ENCODE results near the gene NTN1. TPM values are rescaled to one million over a fixed set of nuclear protein-coding genes. Genes with fewer than 3 reads are reported as not detected.

NTN1 gene
- total RNA-seq, 5 donors from 2014 or later (not counting 1 experiment from before 2014, with no cell fraction given) = 0.07 to 0.15 (median 0.12) TPM; not detected in 1

GRCh38 chr17:9080983-9081382, 59.7 kb downstream of the NTN1 start:
- Mint-ChIP-seq H3K4me1 (peaks cover 14 to 19% (median 15%) of the 10 kb centered on the region in 3 donors), H3K27me3 (no peaks in the 10 kb centered on the region), H3K9me3 (peaks cover 0 to 5% (median 2%) of the 10 kb centered on the region in 3 donors), H3K4me3 (no peak overlapping the region), H3K36me3 (no peaks in the 10 kb centered on the region), H3K27ac (no peak overlapping the region)
- no peak overlapping the region for H3K27ac ChIP-seq (ENCODE audit: low read length)
- DNase-seq (no peak), ATAC-seq (replicated peaks in 1 of 4) (no peak)
- peaks cover 0 to 5% of the 10 kb centered on the region in 2 experiments for H3K27me3 ChIP-seq (replicated peaks in 1 of 2; ENCODE audit: control insufficient read depth in 2 of 2, extremely low read depth in 1 of 2, insufficient read depth in 2 of 2, low read length in 1 of 2)
- no peaks in the 10 kb centered on the region for H3K36me3 ChIP-seq (ENCODE audit: control insufficient read depth in 2 of 2, extremely low read depth in 1 of 2, insufficient read depth in 1 of 2, low read length in 1 of 2)
- H3K4me1 ChIP-seq (ENCODE audit: control insufficient read depth in 1 of 2, extremely low read depth in 1 of 2, insufficient read depth in 2 of 2, low read length in 2 of 2) = peaks cover 2 to 17% of the 10 kb centered on the region in 2 experiments
- no peak overlapping the region for H3K4me3 ChIP-seq (ENCODE audit: control insufficient read depth in 1 of 2, extremely low read depth in 1 of 2, low read length in 1 of 2)
- ChIA-PET CTCF (no interaction called here), POLR2A (no interaction called here)
- H3K9me3 ChIP-seq = no peaks in the 10 kb centered on the region
- 40% methylated on average over 1 of the region's 3 CpGs for WGBS (ENCODE audit: insufficient coverage)

- ATAC-seq (replicated peaks in 1 of 4) (no peak), DNase-seq (no peak)
- POLR2A ChIA-PET = no interaction called here
- Histone ChIP-seq H3K4me3 (ENCODE audit: control insufficient read depth in 1 of 2, extremely low read depth in 1 of 2, low read length in 1 of 2) (no peak overlapping the region), H3K27ac (ENCODE audit: low read length) (no peak overlapping the region), H3K4me1 (ENCODE audit: control insufficient read depth in 1 of 2, extremely low read depth in 1 of 2, insufficient read depth in 2 of 2, low read length in 2 of 2) (no peaks in the 10 kb centered on the region), H3K36me3 (ENCODE audit: control insufficient read depth in 2 of 2, extremely low read depth in 1 of 2, insufficient read depth in 1 of 2, low read length in 1 of 2) (no peaks in the 10 kb centered on the region), H3K9me3 (no peaks in the 10 kb centered on the region), H3K27me3 (replicated peaks in 1 of 2; ENCODE audit: control insufficient read depth in 2 of 2, extremely low read depth in 1 of 2, insufficient read depth in 2 of 2, low read length in 1 of 2) (peaks cover 0 to 27% of the 10 kb centered on the region in 2 experiments)
- CTCF ChIA-PET = no interaction called here
- Mint-ChIP-seq H3K27ac (no peak overlapping the region), H3K4me3 (no peak overlapping the region), H3K36me3 (no peaks in the 10 kb centered on the region), H3K4me1 (no peaks in the 10 kb centered on the region), H3K27me3 (peaks cover 10 to 13% of the 10 kb centered on the region in 2 donors), H3K9me3 (no peaks in the 10 kb centered on the region)
- 80% methylated on average over 2 of the region's 4 CpGs for WGBS (ENCODE audit: insufficient coverage)
Observed at GRCh38 chr17:9086577-9086976, 65.3 kb downstream of the NTN1 start.

GRCh38 chr17:9087921-9088320, 66.6 kb downstream of the NTN1 start:
- ChIA-PET CTCF (no interaction called here), POLR2A (no interaction called here)
- WGBS (ENCODE audit: insufficient coverage) = 82% methylated on average over 5 of the region's 9 CpGs
- DNase-seq = no peak
- no peaks in the 10 kb centered on the region for H3K9me3 ChIP-seq
- H3K36me3 Mint-ChIP-seq = no peaks in the 10 kb centered on the region
- no peak overlapping the region for H3K4me3 ChIP-seq (ENCODE audit: control insufficient read depth in 1 of 2, extremely low read depth in 1 of 2, low read length in 1 of 2)
- no peak overlapping the region for H3K27ac Mint-ChIP-seq
- no peaks in the 10 kb centered on the region for H3K4me1 ChIP-seq (ENCODE audit: control insufficient read depth in 1 of 2, extremely low read depth in 1 of 2, insufficient read depth in 2 of 2, low read length in 2 of 2)
- H3K4me1 Mint-ChIP-seq = no peaks in the 10 kb centered on the region
- H3K36me3 ChIP-seq (ENCODE audit: control insufficient read depth in 2 of 2, extremely low read depth in 1 of 2, insufficient read depth in 1 of 2, low read length in 1 of 2) = no peaks in the 10 kb centered on the region
- peaks cover 10 to 16% of the 10 kb centered on the region in 2 donors for H3K27me3 Mint-ChIP-seq
- H3K4me3 Mint-ChIP-seq = no peak overlapping the region
- ATAC-seq (replicated peaks in 1 of 4) = no peak
- peaks cover 0 to 27% of the 10 kb centered on the region in 2 experiments for H3K27me3 ChIP-seq (replicated peaks in 1 of 2; ENCODE audit: control insufficient read depth in 2 of 2, extremely low read depth in 1 of 2, insufficient read depth in 2 of 2, low read length in 1 of 2)
- H3K27ac ChIP-seq (ENCODE audit: low read length) = no peak overlapping the region
- H3K9me3 Mint-ChIP-seq = no peaks in the 10 kb centered on the region

GRCh38 chr17:9090641-9091096, 69.4 kb downstream of the NTN1 start:
- Histone ChIP-seq H3K9me3 (no peaks in the 10 kb centered on the region), H3K27me3 (replicated peaks in 1 of 2; ENCODE audit: control insufficient read depth in 2 of 2, extremely low read depth in 1 of 2, insufficient read depth in 2 of 2, low read length in 1 of 2) (peaks cover 0 to 22% of the 10 kb centered on the region in 2 experiments), H3K27ac (ENCODE audit: low read length) (no peak overlapping the region), H3K4me3 (ENCODE audit: control insufficient read depth in 1 of 2, extremely low read depth in 1 of 2, low read length in 1 of 2) (no peak overlapping the region), H3K36me3 (ENCODE audit: control insufficient read depth in 2 of 2, extremely low read depth in 1 of 2, insufficient read depth in 1 of 2, low read length in 1 of 2) (no peaks in the 10 kb centered on the region), H3K4me1 (ENCODE audit: control insufficient read depth in 1 of 2, extremely low read depth in 1 of 2, insufficient read depth in 2 of 2, low read length in 2 of 2) (no peaks in the 10 kb centered on the region)
- Mint-ChIP-seq H3K9me3 (no peaks in the 10 kb centered on the region), H3K4me1 (no peaks in the 10 kb centered on the region), H3K27me3 (peaks cover 10 to 16% of the 10 kb centered on the region in 2 donors), H3K4me3 (no peak overlapping the region), H3K36me3 (no peaks in the 10 kb centered on the region), H3K27ac (no peak overlapping the region)
- ATAC-seq (replicated peaks in 1 of 4) (no peak), DNase-seq (no peak)
- CTCF ChIA-PET = no interaction called here
- POLR2A ChIA-PET = no interaction called here
- 11% methylated on average over 1 of the region's 9 CpGs for WGBS (ENCODE audit: insufficient coverage)

- Mint-ChIP-seq H3K4me1 (no peaks in the 10 kb centered on the region), H3K9me3 (no peaks in the 10 kb centered on the region), H3K4me3 (no peak overlapping the region), H3K36me3 (no peaks in the 10 kb centered on the region), H3K27me3 (peaks cover 13 to 28% of the 10 kb centered on the region in 2 donors), H3K27ac (no peak overlapping the region)
- ATAC-seq (replicated peaks in 1 of 4) = no peak
- Histone ChIP-seq H3K9me3 (no peaks in the 10 kb centered on the region), H3K4me1 (ENCODE audit: control insufficient read depth in 1 of 2, extremely low read depth in 1 of 2, insufficient read depth in 2 of 2, low read length in 2 of 2) (no peaks in the 10 kb centered on the region), H3K36me3 (ENCODE audit: control insufficient read depth in 2 of 2, extremely low read depth in 1 of 2, insufficient read depth in 1 of 2, low read length in 1 of 2) (no peaks in the 10 kb centered on the region), H3K27me3 (replicated peaks in 1 of 2; ENCODE audit: control insufficient read depth in 2 of 2, extremely low read depth in 1 of 2, insufficient read depth in 2 of 2, low read length in 1 of 2) (peaks cover 0 to 6% of the 10 kb centered on the region in 2 experiments), H3K27ac (ENCODE audit: low read length) (no peak overlapping the region), H3K4me3 (ENCODE audit: control insufficient read depth in 1 of 2, extremely low read depth in 1 of 2, low read length in 1 of 2) (no peak overlapping the region)
- CTCF ChIA-PET = interaction anchor here in 1 of 2 donors (1.1 kb wide), 1 partner anchor 23 kb away, joined by 3 read pairs; no protein-coding TSS in a partner anchor
- DNase-seq = no peak
- no CpG with 5 or more reads among the region's 1 CpG for WGBS (ENCODE audit: insufficient coverage)
- POLR2A ChIA-PET = no interaction called here
Observed at GRCh38 chr17:9094193-9094592, 72.9 kb downstream of the NTN1 start.

GRCh38 chr17:9095390-9095789, 74.1 kb downstream of the NTN1 start:
- Mint-ChIP-seq H3K4me3 (no peak overlapping the region), H3K4me1 (no peaks in the 10 kb centered on the region), H3K36me3 (no peaks in the 10 kb centered on the region), H3K9me3 (no peaks in the 10 kb centered on the region), H3K27ac (no peak overlapping the region), H3K27me3 (peaks cover 11 to 27% of the 10 kb centered on the region in 2 donors)
- DNase-seq (no peak), ATAC-seq (replicated peaks in 1 of 4) (no peak)
- Histone ChIP-seq H3K4me3 (ENCODE audit: control insufficient read depth in 1 of 2, extremely low read depth in 1 of 2, low read length in 1 of 2) (no peak overlapping the region), H3K27ac (ENCODE audit: low read length) (no peak overlapping the region), H3K4me1 (ENCODE audit: control insufficient read depth in 1 of 2, extremely low read depth in 1 of 2, insufficient read depth in 2 of 2, low read length in 2 of 2) (no peaks in the 10 kb centered on the region), H3K27me3 (replicated peaks in 1 of 2; ENCODE audit: control insufficient read depth in 2 of 2, extremely low read depth in 1 of 2, insufficient read depth in 2 of 2, low read length in 1 of 2) (peaks cover 0 to 6% of the 10 kb centered on the region in 2 experiments), H3K36me3 (ENCODE audit: control insufficient read depth in 2 of 2, extremely low read depth in 1 of 2, insufficient read depth in 1 of 2, low read length in 1 of 2) (no peaks in the 10 kb centered on the region), H3K9me3 (no peaks in the 10 kb centered on the region)
- WGBS (ENCODE audit: insufficient coverage) = no CpG with 5 or more reads among the region's 2 CpGs
- ChIA-PET CTCF (no interaction called here), POLR2A (no interaction called here)

Measured in T-cell (primary cell).